Thyroid gland (tissue), 4 donors: ENCODE data around the gene RSBN1. TPM values are rescaled to one million over a fixed set of nuclear protein-coding genes. Genes with fewer than 3 reads are reported as not detected.

Experiments
- DNase-seq, 2 donors: peaks; one replicate each; pipeline ENCODE4 v3.0.0-alpha.2; 2019
- H3K27ac ChIP-seq, 3 donors: fragments of 200-600 bp; sonication (generic); 1 replicate in 2 of 3; 2 replicates in 1 of 3; pipeline ENCODE4 v1.5.1; 2016 to 2019; ENCODE audit warnings: mild to moderate bottlenecking in 1 of 3, moderate library complexity in 1 of 3
- H3K27me3 ChIP-seq: fragments of 200-600 bp; sonication (generic); one replicate; pipeline ENCODE4 v1.5.1; 2019
- H3K36me3 ChIP-seq, 2 donors: fragments of 200-600 bp; sonication (generic); one replicate each; pipeline ENCODE4 v1.5.1; 2016 to 2019
- H3K4me1 ChIP-seq, 2 donors: fragments of 200-600 bp; sonication (generic); one replicate each; pipeline ENCODE4 v1.5.1; 2017 to 2019
- H3K4me3 ChIP-seq, 3 donors: fragments of 200-600 bp; sonication (generic); replicated peaks in 1 of 3; 1 replicate in 2 of 3; 2 replicates in 1 of 3; pipeline ENCODE4 v1.5.1; 2016; ENCODE audit warnings: mild to moderate bottlenecking in 1 of 3
- H3K9me3 ChIP-seq: fragments of 200-600 bp; sonication (generic); one replicate; pipeline ENCODE4 v1.5.1; 2017
- POLR2A ChIP-seq, 2 donors: fragments of 450-650 bp; IDR thresholded peaks; one replicate each; pipeline ENCODE4 v1.6.1; 2017; ENCODE audit warnings: antibody characterized with exemption in 2 of 2, mild to moderate bottlenecking in 2 of 2, moderate library complexity in 1 of 2
- WGBS, 2 donors: methylation state at CpG; one replicate each; pipeline ENCODE4 v1.1.5; 2017; 5-methylcytosine and 5-hydroxymethylcytosine counted together
- intact Hi-C: fragments of 100-400 bp; cut with DNase I; formaldehyde crosslinking; loops from one replicate; pipeline ENCODE4 v1.15.1; 2023
- total RNA-seq, 4 donors: library from RNA; depleted of rRNA; stranded (reverse); fragments of >200 nt; gene quantifications; one replicate each; pipeline ENCODE4 v1.2.3, GENCODE V29; 2016
- TF ChIP-seq, protein P1 (sequence below), 6 experiments: fragments of 200-600 bp in 3 of 6; fragments of 450-650 bp in 3 of 6; sonication (generic) in 3 of 6; IDR thresholded peaks; one replicate each; pipeline ENCODE4 v1.5.1; 2016 to 2019; ENCODE audit warnings: antibody characterized with exemption in 6 of 6, mild to moderate bottlenecking in 2 of 6, inconsistent platforms in 1 of 6, moderate library complexity in 1 of 6

Gene RSBN1
- total RNA-seq, 4 donors from 2014 or later, result 23.7 to 31.5 (median 26.8) TPM

DNA sequence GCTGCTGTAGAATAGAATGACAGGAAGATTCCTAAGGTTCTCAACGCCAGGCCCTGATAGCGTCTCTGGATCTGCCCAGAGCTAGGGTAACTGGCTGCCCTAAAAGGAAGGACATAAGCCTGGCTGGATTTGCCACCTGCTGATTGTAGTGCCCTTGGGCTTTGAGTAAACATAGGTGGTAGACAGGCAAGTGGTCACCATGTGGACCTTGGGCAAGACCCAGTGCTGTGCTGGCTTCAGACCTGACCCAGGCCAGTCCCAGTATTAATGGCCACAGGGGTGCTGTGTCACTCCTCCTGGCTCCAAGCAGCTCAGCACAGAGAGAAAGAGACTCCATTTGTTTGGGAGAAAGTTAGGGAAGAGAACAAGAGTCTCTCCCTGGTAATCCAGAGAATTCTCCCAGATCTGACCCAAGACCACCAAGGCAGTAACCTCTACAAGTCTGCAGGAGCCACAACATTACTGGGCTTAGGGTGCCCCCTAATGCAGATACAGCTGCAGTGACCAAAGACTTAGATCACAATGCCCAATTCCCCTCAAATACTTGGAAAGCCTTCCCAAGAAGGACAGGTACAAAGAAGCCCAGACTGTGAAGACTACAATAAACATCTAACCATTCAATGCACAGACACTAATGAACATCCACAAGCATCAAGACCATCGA lies 97.5 kb downstream of the RSBN1 start:
- H3K27ac ChIP-seq, result no peak overlapping the region
- no peak overlapping the region for H3K4me3 ChIP-seq
- H3K27me3 ChIP-seq, result no peaks in the 10 kb centered on the region
- 94 to 96% methylated on average over 3 of the region's 3 CpGs for WGBS, 2 donors
- H3K4me1 ChIP-seq, result no peaks in the 10 kb centered on the region
- no peaks in the 10 kb centered on the region for H3K9me3 ChIP-seq
- peaks cover 3 to 5% of the 10 kb centered on the region in 2 donors for H3K36me3 ChIP-seq
- intact Hi-C loops, result no loop called here
- DNase-seq, result no peak
- no peak for TF ChIP-seq POLR2A (IDR thresholded peaks at IDR 0.05)
- TF ChIP-seq, protein P1, sequence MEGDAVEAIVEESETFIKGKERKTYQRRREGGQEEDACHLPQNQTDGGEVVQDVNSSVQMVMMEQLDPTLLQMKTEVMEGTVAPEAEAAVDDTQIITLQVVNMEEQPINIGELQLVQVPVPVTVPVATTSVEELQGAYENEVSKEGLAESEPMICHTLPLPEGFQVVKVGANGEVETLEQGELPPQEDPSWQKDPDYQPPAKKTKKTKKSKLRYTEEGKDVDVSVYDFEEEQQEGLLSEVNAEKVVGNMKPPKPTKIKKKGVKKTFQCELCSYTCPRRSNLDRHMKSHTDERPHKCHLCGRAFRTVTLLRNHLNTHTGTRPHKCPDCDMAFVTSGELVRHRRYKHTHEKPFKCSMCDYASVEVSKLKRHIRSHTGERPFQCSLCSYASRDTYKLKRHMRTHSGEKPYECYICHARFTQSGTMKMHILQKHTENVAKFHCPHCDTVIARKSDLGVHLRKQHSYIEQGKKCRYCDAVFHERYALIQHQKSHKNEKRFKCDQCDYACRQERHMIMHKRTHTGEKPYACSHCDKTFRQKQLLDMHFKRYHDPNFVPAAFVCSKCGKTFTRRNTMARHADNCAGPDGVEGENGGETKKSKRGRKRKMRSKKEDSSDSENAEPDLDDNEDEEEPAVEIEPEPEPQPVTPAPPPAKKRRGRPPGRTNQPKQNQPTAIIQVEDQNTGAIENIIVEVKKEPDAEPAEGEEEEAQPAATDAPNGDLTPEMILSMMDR (IDR thresholded peaks at IDR 0.05), result no peak

Other genes starting within 250 kb of the RSBN1 start
- gene PHTF1, start 53.0 kb downstream of the RSBN1 start, total RNA-seq, result 10 to 100 TPM; 14.4 to 25.4 (median 20.9) TPM
- gene PTPN22, start 59.2 kb upstream of the RSBN1 start, total RNA-seq, result 1 to 10 TPM in 2 of 4 donors, under 1 TPM in 1, not detected in 1; 0.89 to 6.2 (median 2.6) TPM
- gene BCL2L15, start 75.1 kb upstream of the RSBN1 start, total RNA-seq, result under 1 TPM; 0.13 to 0.89 (median 0.50) TPM
- 10 to 100 TPM in 3 of 4 donors, 1 to 10 TPM in 1; 9.7 to 14.8 (median 14.0) TPM for gene AP4B1, start 92.3 kb upstream of the RSBN1 start, total RNA-seq
- gene DCLRE1B, start 92.8 kb upstream of the RSBN1 start, total RNA-seq, result 1 to 10 TPM; 3.2 to 5.0 (median 4.1) TPM
- gene HIPK1, start 116.8 kb upstream of the RSBN1 start, total RNA-seq, result 100 to 1,000 TPM in 1 of 4 donors, 10 to 100 TPM in 3; 65.8 to 102 (median 84.7) TPM
- gene OLFML3, start 167.0 kb upstream of the RSBN1 start, total RNA-seq, result 10 to 100 TPM; 20.2 to 28.3 (median 24.8) TPM